ENCODE results near the gene NPY5R. TPM values are rescaled to one million over a fixed set of nuclear protein-coding genes. Genes with fewer than 3 reads are reported as not detected.

Gene NPY5R
- total and polyA plus RNA-seq, 2 donors (not counting 3 experiments of a cell fraction or from before 2014, with no cell fraction given), result not detected

- H2AFZ ChIP-seq (ENCODE audit: low read depth, low read length), result no peak overlapping the region
- no peaks in the 10 kb centered on the region for H3K4me1 ChIP-seq (ENCODE audit: control insufficient read depth, extremely low read depth, insufficient read depth, low read length)
- no TSS peak for BruUV-seq (replicated peaks)
- no peaks in the 10 kb centered on the region for H3K27me3 ChIP-seq (ENCODE audit: control insufficient read depth in 2 of 2, insufficient read depth in 2 of 2, low read length in 2 of 2)
- H3K9me3 ChIP-seq (replicated peaks; ENCODE audit: control insufficient read depth, insufficient read depth, low read length), result no peaks in the 10 kb centered on the region
- FAIRE-seq (no peak), DNase-seq (ENCODE audit: low read depth, low spot score) (no peak)
- no peaks in the 10 kb centered on the region for H3K9me1 ChIP-seq (replicated peaks; ENCODE audit: control insufficient read depth, extremely low read depth, insufficient read depth, low read length)
- intact Hi-C loops (cut with micrococcal nuclease), result no loop called here
- H3K79me2 ChIP-seq (ENCODE audit: control insufficient read depth, insufficient read depth, low read length), result no peaks in the 10 kb centered on the region
- H3K4me2 ChIP-seq (ENCODE audit: insufficient read depth, low read length), result no peak overlapping the region
- H4K20me1 ChIP-seq (replicated peaks; ENCODE audit: control insufficient read depth, extremely low read depth, insufficient read depth, low read length), result no peaks in the 10 kb centered on the region
- POLR2A ChIA-PET, result no interaction called here
- dilution Hi-C loops (cut with MboI; ENCODE audit: extremely low pct_ligation_motif_present, low sequenced_read_pairs), result no loop called here
- no peaks in the 10 kb centered on the region for H3K36me3 ChIP-seq (ENCODE audit: control insufficient read depth in 2 of 2, extremely low read depth in 1 of 2, insufficient read depth in 2 of 2, low read length in 2 of 2)
- no peak overlapping the region for H3K9ac ChIP-seq (replicated peaks; ENCODE audit: extremely low read depth, insufficient read depth, low read length)
- no peak overlapping the region for H3K4me3 ChIP-seq (replicated peaks in 1 of 3; ENCODE audit: insufficient read depth in 1 of 3, low read depth in 1 of 3, low read length in 3 of 3)
- CTCF ChIA-PET, result no interaction called here
- no peak for TF ChIP-seq CTCF (IDR thresholded peaks at IDR 0.05; ENCODE audit: extremely low read depth in 1 of 2, insufficient read depth in 1 of 2, low read depth in 1 of 2, low read length in 2 of 2)
- TF ChIP-seq MAX (IDR thresholded peaks at IDR 0.05; ENCODE audit: insufficient read depth, insufficient read length), result no peak
- TF ChIP-seq MYC (IDR thresholded peaks at IDR 0.05; ENCODE audit: low read depth, low read length), result no peak
- TF ChIP-seq GATA2 (IDR thresholded peaks at IDR 0.05; ENCODE audit: insufficient read depth, insufficient read length, low read depth, low read length), result no peak
- TF ChIP-seq POLR2A (IDR thresholded peaks at IDR 0.05; ENCODE audit: low read depth, low read length), result no peak
- no peak for TF ChIP-seq EZH2 (IDR thresholded peaks at IDR 0.05; ENCODE audit: borderline replicate concordance, low read depth, low read length, severe bottlenecking)
- TF ChIP-seq FOS (IDR thresholded peaks at IDR 0.05; ENCODE audit: borderline replicate concordance, insufficient read depth, low read length), result no peak
- no peak for TF ChIP-seq POLR2AphosphoS5 (IDR thresholded peaks at IDR 0.05; ENCODE audit: insufficient read depth, low read depth, low read length)
- TF ChIP-seq JUN (IDR thresholded peaks at IDR 0.05; ENCODE audit: borderline replicate concordance, insufficient read depth, insufficient read length, low read depth), result no peak
- no peak overlapping the region for H3K27ac ChIP-seq (ENCODE audit: insufficient read depth, low read depth, low read length)
These were observed 51.4 kb downstream of the NPY5R start for GRCh38 chr4:163395055-163395454.
